Retina (tissue), 1 donor: ENCODE results near the gene TMEM212.

ENCODE experiments used
- DNase-seq: peaks from one replicate; pipeline ENCODE4 v3.0.0-alpha.2; 2016

The TMEM212 gene

GRCh38 chr3:171842864-171843518 lies at the start of gene TMEM212:
TMEM212 (plus strand) TSS chr3:171843349; CDS start chr3:171843384, 35 bp downstream.
- no peak for DNase-seq

GRCh38 chr3:171796625-171797264 lies 46.4 kb upstream of the TMEM212 start:
- no peak for DNase-seq

GRCh38 chr3:171797265-171797679 lies 45.9 kb upstream of the TMEM212 start:
- no peak for DNase-seq

- DNase-seq = no peak
These were observed 45.3 kb upstream of the TMEM212 start for GRCh38 chr3:171797873-171798272.

GRCh38 chr3:171799501-171799900 lies 43.6 kb upstream of the TMEM212 start:
- DNase-seq = no peak

GRCh38 chr3:171801738-171802589 lies 41.2 kb upstream of the TMEM212 start:
- DNase-seq = no peak

- no peak for DNase-seq
These were observed 40.6 kb upstream of the TMEM212 start for GRCh38 chr3:171802590-171802956.

GRCh38 chr3:171803044-171803443 lies 40.1 kb upstream of the TMEM212 start:
- no peak for DNase-seq

GRCh38 chr3:171804618-171805389 lies 38.3 kb upstream of the TMEM212 start:
- no peak for DNase-seq

GRCh38 chr3:171805687-171806086 lies 37.5 kb upstream of the TMEM212 start:
- DNase-seq = no peak

GRCh38 chr3:171806200-171807128 lies 36.7 kb upstream of the TMEM212 start:
- no peak for DNase-seq

GRCh38 chr3:171807129-171807675 lies 35.9 kb upstream of the TMEM212 start:
- no peak for DNase-seq

GRCh38 chr3:171807806-171808205 lies 35.3 kb upstream of the TMEM212 start:
- DNase-seq = no peak

- no peak for DNase-seq
These were observed 33.6 kb upstream of the TMEM212 start for GRCh38 chr3:171809611-171809860.

GRCh38 chr3:171809861-171810628 lies 33.1 kb upstream of the TMEM212 start, which contains the start of gene PLD1:
PLD1 (minus strand) TSS chr3:171810483; CDS start chr3:171738051, 72,432 bp downstream.
- DNase-seq = peak; percentile 86

GRCh38 chr3:171810629-171811294 lies 32.4 kb upstream of the TMEM212 start:
- no peak for DNase-seq

GRCh38 chr3:171811295-171811912 lies 31.7 kb upstream of the TMEM212 start:
- no peak for DNase-seq

- DNase-seq = no peak
These were observed 31.2 kb upstream of the TMEM212 start for GRCh38 chr3:171811913-171812335.

GRCh38 chr3:171812811-171813210 lies 30.3 kb upstream of the TMEM212 start:
- no peak for DNase-seq
